SJSA1 (cell line): ENCODE results near the gene EVPL. TPM values are rescaled to one million over a fixed set of nuclear protein-coding genes. Genes with fewer than 3 reads are reported as not detected.
"Not testable (repeated sequence)": the region's sequence is repeated elsewhere in the genome, so short reads cannot be mapped to it uniquely, and the experiment has no call there.

Experiments used
- DNase-seq, 2 experiments: peaks; one replicate each; pipeline ENCODE4 v3.0.0-alpha.2; 2015 to 2020; ENCODE audit warnings: low spot score in 2 of 2, low read depth in 1 of 2
- H3K27ac ChIP-seq: fragments of 250-450 bp; sonication (Bioruptor Pico); 2 replicates; pipeline ENCODE4 v1.5.1; 2020; ENCODE audit warnings: mild to moderate bottlenecking, moderate library complexity
- H3K27me3 ChIP-seq: fragments of 250-450 bp; sonication (Bioruptor Pico); replicated peaks from 2 replicates; pipeline ENCODE4 v1.5.1; 2020; ENCODE audit warnings: mild to moderate bottlenecking, moderate library complexity
- H3K36me3 ChIP-seq: fragments of 250-450 bp; sonication (Bioruptor Pico); 2 replicates; pipeline ENCODE4 v1.5.1; 2020; ENCODE audit warnings: mild to moderate bottlenecking
- H3K4me1 ChIP-seq: fragments of 250-450 bp; sonication (Bioruptor Pico); replicated peaks from 2 replicates; pipeline ENCODE4 v1.6.1; 2021; ENCODE audit warnings: mild to moderate bottlenecking
- H3K4me3 ChIP-seq: fragments of 250-450 bp; sonication (Bioruptor Pico); 2 replicates; pipeline ENCODE4 v1.5.1; 2020; ENCODE audit warnings: mild to moderate bottlenecking
- H3K9me3 ChIP-seq: fragments of 250-450 bp; sonication (Bioruptor Pico); replicated peaks from 2 replicates; pipeline ENCODE4 v1.5.1; 2020; ENCODE audit warnings: mild to moderate bottlenecking
- total RNA-seq: library from RNA; depleted of rRNA; stranded (reverse); fragments of >200 nt; shearing (Covaris generic); gene quantifications from 2 replicates; pipeline ENCODE4 v1.2.3, GENCODE V29; 2014; rRNA removed

The EVPL gene
- total RNA-seq, 1 experiment from 2014 or later = not detected

GRCh38 chr17:75970011-75970523 is 57.0 kb downstream of the EVPL start:
- Histone ChIP-seq H3K27ac (no peak overlapping the region), H3K4me1 (peaks cover 3% of the 10 kb centered on the region; the same call in 1 of the 2 replicates), H3K9me3 (no peaks in the 10 kb centered on the region), H3K27me3 (no peaks in the 10 kb centered on the region), H3K36me3 (peaks cover 49% of the 10 kb centered on the region), H3K4me3 (no peak overlapping the region)
- DNase-seq = peak in 1 of 2 experiments; percentile 23

GRCh38 chr17:75969044-75969443 is 58.1 kb downstream of the EVPL start:
- not testable (repeated sequence) for DNase-seq, H3K9me3 ChIP-seq, H3K27ac ChIP-seq, H3K27me3 ChIP-seq, H3K4me1 ChIP-seq, H3K4me3 ChIP-seq
- peaks cover 48% of the 10 kb centered on the region for H3K36me3 ChIP-seq

- peaks cover 24% of the 10 kb centered on the region for H3K36me3 ChIP-seq
- DNase-seq = no peak
- peaks cover 3% of the 10 kb centered on the region; the same call in 1 of the 2 replicates for H3K4me1 ChIP-seq
- H3K4me3 ChIP-seq = no peak overlapping the region
- no peaks in the 10 kb centered on the region for H3K9me3 ChIP-seq
- no peaks in the 10 kb centered on the region for H3K27me3 ChIP-seq
- H3K27ac ChIP-seq = no peak overlapping the region
Measured at GRCh38 chr17:75965468-75965867, 61.6 kb downstream of the EVPL start.

- no peak for DNase-seq
- no peaks in the 10 kb centered on the region for H3K9me3 ChIP-seq
- H3K27ac ChIP-seq = no peak overlapping the region
- no peaks in the 10 kb centered on the region for H3K27me3 ChIP-seq
- H3K4me1 ChIP-seq = no peaks in the 10 kb centered on the region
- peaks cover 27% of the 10 kb centered on the region for H3K36me3 ChIP-seq
- no peak overlapping the region for H3K4me3 ChIP-seq
Measured at GRCh38 chr17:75959839-75960511, 67.1 kb downstream of the EVPL start.

GRCh38 chr17:75959051-75959838 is 67.9 kb downstream of the EVPL start:
- Histone ChIP-seq H3K4me1 (no peaks in the 10 kb centered on the region), H3K36me3 (peaks cover 29% of the 10 kb centered on the region), H3K27me3 (no peaks in the 10 kb centered on the region), H3K4me3 (no peak overlapping the region), H3K27ac (no peak overlapping the region), H3K9me3 (no peaks in the 10 kb centered on the region)
- no peak for DNase-seq

Other genes with a start within 250 kb of the EVPL start
- gene UNK, start 242.5 kb downstream of the EVPL start, total RNA-seq = 28.8 and 42.8 TPM in 2 replicates
- not detected in 2 replicates for gene UNC13D, start 182.9 kb downstream of the EVPL start, total RNA-seq
- 22.6 and 28.8 TPM in 2 replicates for gene WBP2, start 172.0 kb downstream of the EVPL start, total RNA-seq
- gene TRIM47, start 148.7 kb downstream of the EVPL start, total RNA-seq = 11.9 and 17.5 TPM in 2 replicates
- gene TRIM65, start 130.4 kb downstream of the EVPL start, total RNA-seq = 11.9 and 17.6 TPM in 2 replicates
- 54.0 and 55.7 TPM in 2 replicates for gene MRPL38, start 122.4 kb downstream of the EVPL start, total RNA-seq
- gene FBF1, start 86.3 kb downstream of the EVPL start, total RNA-seq = 20.1 and 29.0 TPM in 2 replicates
- gene ACOX1, start 48.1 kb downstream of the EVPL start, total RNA-seq = 32.0 and 33.4 TPM in 2 replicates
- gene TEN1, start 48.1 kb downstream of the EVPL start, total RNA-seq = 26.9 and 31.0 TPM in 2 replicates
- 2.0 and 5.1 TPM in 2 replicates for gene CDK3, start 26.5 kb downstream of the EVPL start, total RNA-seq
- 38.4 and 48.1 TPM in 2 replicates for gene SRP68, start 45.2 kb upstream of the EVPL start, total RNA-seq
- gene GALR2, start 47.5 kb upstream of the EVPL start, total RNA-seq = 0.18 TPM in 1 of 2 replicates, not detected in the other
- gene ZACN, start 51.9 kb upstream of the EVPL start, total RNA-seq = not detected in 2 replicates
- gene EXOC7, start 76.5 kb upstream of the EVPL start, total RNA-seq = 98.2 and 133 TPM in 2 replicates
- gene FOXJ1, start 113.9 kb upstream of the EVPL start, total RNA-seq = not detected in 2 replicates
- gene RNF157, start 213.2 kb upstream of the EVPL start, total RNA-seq = 4.6 and 9.4 TPM in 2 replicates
- gene UBALD2, start 238.0 kb upstream of the EVPL start, total RNA-seq = 7.6 and 13.7 TPM in 2 replicates